Activated CD4-positive, CD25-positive, alpha-beta regulatory T cell (primary cell): ENCODE results near the gene PCGF1.
"Not testable (repeated sequence)": the region's sequence is repeated elsewhere in the genome, so short reads cannot be mapped to it uniquely, and the experiment has no call there.

Experiments
- DNase-seq, 4 experiments: peaks; one replicate each; lab custom pipeline; 2025; lab: John Stamatoyannopoulos, UW

The PCGF1 gene

GRCh38 chr2:74472086-74472944, 35.2 kb downstream of the PCGF1 start, which contains the start of gene MRPL53:
TSS of gene MRPL53 (minus strand) at chr2:74472680. CDS start at chr2:74472660, 20 bp downstream.
- DNase-seq = peak; percentile 91 to 96 (median 96)

DNA sequence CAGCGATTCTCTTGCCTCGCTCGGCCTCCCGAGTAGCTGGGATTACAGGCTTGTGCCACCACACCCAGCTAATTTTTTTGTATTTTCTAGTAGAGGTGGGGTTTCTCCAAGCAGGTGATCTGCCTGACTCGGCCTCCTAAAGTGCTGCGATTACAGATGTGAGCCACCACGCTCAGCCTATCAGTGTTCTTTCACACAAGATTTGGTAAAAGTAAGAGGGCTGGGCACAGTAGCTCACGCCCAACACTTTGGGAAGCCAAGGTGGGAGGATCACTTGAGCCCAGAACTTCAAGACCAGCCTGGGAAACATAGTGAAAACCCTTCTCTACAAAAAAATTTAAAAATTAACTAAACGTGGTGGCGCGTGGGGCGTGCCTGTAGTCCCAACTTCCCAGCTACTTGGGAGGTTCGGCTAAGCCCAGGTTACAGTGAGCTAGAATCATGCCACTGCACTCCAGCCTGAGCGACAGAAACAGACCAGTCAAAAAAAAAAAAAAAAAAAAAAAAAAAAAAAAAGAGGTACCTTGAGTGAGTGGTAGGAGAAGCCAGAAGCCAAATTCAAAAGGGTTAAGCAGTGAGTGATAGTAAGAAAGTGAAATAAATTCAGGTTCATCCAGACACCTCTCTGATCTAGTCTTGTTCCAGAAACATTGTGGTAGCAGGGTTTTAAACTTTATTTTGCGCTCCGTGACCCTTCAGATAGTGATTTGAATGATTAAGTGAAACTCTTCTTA, 36.0 kb downstream of the PCGF1 start:
- DNase-seq = no peak

GRCh38 chr2:74470742-74471141, 36.8 kb downstream of the PCGF1 start:
- not testable (repeated sequence) for DNase-seq

DNA sequence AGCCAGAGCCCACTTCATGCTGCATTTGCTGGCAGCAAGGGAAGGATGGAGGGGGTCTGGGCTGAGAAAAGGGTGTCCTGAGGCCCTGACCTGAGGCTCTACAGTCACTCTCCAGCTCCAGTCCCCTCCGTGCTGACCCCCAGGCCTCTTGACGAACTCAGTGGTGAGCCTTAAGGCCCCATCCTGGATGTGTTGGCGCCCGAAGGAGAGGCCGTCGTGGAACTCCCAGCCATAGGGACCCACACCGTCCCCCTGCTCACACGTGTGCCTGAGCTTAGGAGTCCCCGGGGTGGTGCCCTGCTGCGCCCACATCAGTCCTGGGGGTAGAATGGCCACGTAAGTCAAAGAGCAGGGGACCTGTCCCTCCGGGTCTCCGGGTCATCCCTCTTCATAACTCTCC, 43.1 kb downstream of the PCGF1 start:
- DNase-seq = no peak

GRCh38 chr2:74462786-74463105, 44.7 kb downstream of the PCGF1 start:
- no peak for DNase-seq

GRCh38 chr2:74462054-74462785, 45.3 kb downstream of the PCGF1 start:
- no peak for DNase-seq

GRCh38 chr2:74461187-74462053, 46.1 kb downstream of the PCGF1 start:
- DNase-seq = no peak

GRCh38 chr2:74460187-74460586, 47.3 kb downstream of the PCGF1 start:
- not testable (repeated sequence) for DNase-seq

DNA sequence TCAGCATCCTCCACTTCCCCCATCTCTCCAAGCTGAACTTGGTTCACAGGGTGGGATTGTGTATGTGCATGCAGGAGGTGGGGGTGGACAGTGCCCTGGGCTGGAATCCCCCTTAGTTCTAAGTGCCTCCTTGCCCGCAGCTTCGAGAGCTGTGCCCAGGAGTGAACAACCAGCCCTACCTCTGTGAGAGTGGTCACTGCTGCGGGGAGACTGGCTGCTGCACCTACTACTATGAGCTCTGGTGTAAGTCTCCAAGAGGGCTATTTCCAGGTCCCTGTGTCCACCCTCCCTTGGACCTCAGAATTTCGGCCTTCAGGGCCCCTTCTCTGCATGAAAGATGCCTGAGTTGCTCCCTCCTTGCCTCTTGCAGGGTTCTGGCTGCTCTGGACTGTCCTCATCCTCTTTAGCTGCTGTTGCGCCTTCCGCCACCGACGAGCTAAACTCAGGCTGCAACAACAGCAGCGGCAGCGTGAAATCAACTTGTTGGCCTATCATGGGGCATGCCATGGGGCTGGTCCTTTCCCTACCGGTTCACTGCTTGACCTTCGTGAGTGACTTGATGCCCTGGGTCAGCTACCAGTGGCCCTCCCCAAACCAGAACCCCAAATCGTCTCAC, 47.9 kb downstream of the PCGF1 start:
- not testable (repeated sequence) for DNase-seq

DNA sequence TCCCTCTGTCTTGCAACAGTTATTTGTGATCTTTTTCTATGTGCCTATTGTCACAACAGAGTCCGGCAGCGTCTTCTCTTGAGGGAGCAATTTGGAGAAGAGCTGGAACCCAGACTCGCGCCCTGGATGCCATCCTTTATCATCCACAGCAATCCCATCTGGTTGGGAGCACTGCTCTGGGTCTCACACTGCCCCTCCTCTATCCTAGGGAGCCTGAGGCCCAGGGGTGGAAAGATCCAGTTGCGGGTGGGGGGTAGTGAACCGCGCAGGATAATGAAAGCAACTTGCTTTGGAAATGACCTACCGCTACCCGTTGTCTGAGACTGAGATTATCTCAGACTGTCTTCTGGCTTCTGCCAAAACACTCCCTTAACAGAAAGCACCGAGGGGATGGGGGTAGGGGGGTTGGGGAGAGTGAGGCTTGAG, 48.5 kb downstream of the PCGF1 start:
- no peak for DNase-seq

- DNase-seq = peak; percentile 93 to 96 (median 94)
These were observed 49.2 kb downstream of the PCGF1 start, which contains the start of gene WBP1 for GRCh38 chr2:74458132-74458937. TSS of gene WBP1 (plus strand) at chr2:74458438. CDS start at chr2:74458603, 165 bp downstream.

GRCh38 chr2:74457549-74458131, 49.9 kb downstream of the PCGF1 start:
- peak; percentile 54 to 68 (median 63) for DNase-seq

- no peak for DNase-seq
These were observed 50.4 kb downstream of the PCGF1 start for GRCh38 chr2:74457129-74457548.
